Stimulated activated CD4-positive, alpha-beta T cell treated with anti-CD3 and anti-CD28 coated beads, Interleukin-15, amount 100 ng/mL, for 24 hours (primary cell): ENCODE data around the gene FKBP9.
"Not testable (repeated sequence)": the region's sequence is repeated elsewhere in the genome, so short reads cannot be mapped to it uniquely, and the experiment has no call there.

Source experiments
- DNase-seq: peaks from one replicate; pipeline ENCODE4 v3.0.0-alpha.2; 2020

FKBP9 gene, protein sequence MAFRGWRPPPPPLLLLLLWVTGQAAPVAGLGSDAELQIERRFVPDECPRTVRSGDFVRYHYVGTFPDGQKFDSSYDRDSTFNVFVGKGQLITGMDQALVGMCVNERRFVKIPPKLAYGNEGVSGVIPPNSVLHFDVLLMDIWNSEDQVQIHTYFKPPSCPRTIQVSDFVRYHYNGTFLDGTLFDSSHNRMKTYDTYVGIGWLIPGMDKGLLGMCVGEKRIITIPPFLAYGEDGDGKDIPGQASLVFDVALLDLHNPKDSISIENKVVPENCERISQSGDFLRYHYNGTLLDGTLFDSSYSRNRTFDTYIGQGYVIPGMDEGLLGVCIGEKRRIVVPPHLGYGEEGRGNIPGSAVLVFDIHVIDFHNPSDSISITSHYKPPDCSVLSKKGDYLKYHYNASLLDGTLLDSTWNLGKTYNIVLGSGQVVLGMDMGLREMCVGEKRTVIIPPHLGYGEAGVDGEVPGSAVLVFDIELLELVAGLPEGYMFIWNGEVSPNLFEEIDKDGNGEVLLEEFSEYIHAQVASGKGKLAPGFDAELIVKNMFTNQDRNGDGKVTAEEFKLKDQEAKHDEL

DNA sequence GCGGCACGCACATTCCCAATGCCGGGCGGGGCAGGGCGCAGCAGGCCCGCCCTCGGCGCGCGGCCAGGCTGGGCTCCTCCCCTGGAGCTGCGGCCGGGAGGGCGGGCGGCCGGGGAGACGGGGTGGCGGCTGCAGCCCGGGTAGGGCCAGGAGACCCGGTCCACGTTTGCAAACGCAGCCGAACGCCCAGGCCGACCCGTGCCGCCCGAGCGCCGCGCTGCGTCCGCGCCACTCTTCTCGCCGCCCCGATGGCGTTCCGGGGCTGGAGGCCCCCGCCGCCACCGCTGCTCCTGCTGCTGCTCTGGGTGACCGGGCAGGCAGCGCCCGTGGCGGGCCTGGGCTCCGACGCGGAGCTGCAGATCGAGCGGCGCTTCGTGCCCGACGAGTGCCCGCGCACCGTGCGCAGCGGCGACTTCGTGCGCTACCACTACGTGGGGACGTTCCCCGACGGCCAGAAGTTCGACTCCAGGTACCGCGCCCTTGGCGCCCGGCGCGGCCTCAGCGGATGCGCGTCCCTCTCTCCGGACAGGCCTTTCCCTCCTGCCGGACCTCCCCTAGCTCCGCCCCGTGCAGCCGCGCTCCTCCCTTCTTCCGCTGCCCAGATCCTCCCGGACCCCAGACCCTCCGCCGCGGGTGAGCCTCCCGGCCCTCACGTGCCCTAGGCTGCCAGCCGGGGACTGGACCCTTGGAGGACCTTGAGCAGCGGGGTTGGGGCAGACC lies at the start of gene FKBP9:
FKBP9 (plus strand) TSS at position 115 of the 720 bp plus-strand sequence; CDS start at position 249, 134 bp downstream.
- DNase-seq = peak; percentile 44

- DNase-seq = no peak
Measured at GRCh38 chr7:32910195-32910594, 47.0 kb upstream of the FKBP9 start.

- DNase-seq = no peak
Measured at GRCh38 chr7:32914184-32914583, 43.1 kb upstream of the FKBP9 start.

DNA sequence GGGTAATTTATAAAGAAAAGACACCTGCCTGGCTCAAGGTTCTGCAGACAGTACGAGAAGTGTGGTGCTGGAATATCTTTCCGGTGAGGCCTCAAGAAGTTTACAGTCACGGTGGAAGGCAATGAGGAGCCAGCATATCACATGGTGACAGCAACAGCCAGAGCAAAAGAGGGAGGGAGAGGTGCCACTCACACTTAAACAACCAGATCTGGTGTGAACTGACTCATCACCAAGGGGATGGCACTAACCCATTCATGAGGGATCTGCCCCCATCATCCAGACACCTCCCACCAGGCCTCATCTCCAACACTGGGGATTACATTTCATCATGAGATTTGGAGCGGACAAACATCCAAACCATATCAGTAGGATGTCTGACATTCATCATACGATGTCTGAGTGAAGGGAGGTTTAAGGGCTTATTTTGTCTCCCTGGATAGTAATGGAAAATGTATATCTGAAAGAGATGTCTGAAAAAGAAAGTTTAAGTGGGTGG lies 42.2 kb upstream of the FKBP9 start:
- DNase-seq = peak; percentile 12

GRCh38 chr7:32916006-32916405 lies 41.2 kb upstream of the FKBP9 start:
- no peak for DNase-seq

GRCh38 chr7:32916994-32917393 lies 40.2 kb upstream of the FKBP9 start:
- not testable (repeated sequence) for DNase-seq

- no peak for DNase-seq
Measured at GRCh38 chr7:32921896-32922295, 35.3 kb upstream of the FKBP9 start.

DNA sequence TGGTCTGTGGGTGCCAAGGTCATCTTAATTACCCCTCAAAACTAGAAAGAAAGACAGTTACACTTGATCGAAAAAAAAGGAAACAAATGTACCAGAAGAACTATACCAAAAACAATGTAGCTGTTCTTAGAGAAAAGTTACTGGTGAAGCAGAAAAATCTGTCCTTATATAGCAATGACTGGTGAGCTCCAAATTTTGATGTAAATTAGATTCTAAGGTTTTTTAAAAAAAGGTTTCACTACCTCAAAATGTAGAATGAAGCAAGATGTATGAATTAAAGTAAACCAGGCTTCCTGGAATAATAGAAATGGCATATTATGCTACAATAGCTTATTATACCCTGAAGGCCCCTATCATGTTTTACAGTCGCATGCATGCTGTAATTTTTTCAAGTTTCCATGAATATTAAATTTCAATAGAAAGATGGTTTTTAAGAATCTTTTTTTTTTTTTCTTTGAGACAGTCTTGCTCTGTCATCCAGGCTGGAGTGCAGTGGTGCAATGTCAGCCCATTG lies 28.4 kb upstream of the FKBP9 start:
- DNase-seq = no peak

- DNase-seq = no peak
Measured at GRCh38 chr7:32929430-32930143, 27.7 kb upstream of the FKBP9 start.

DNA sequence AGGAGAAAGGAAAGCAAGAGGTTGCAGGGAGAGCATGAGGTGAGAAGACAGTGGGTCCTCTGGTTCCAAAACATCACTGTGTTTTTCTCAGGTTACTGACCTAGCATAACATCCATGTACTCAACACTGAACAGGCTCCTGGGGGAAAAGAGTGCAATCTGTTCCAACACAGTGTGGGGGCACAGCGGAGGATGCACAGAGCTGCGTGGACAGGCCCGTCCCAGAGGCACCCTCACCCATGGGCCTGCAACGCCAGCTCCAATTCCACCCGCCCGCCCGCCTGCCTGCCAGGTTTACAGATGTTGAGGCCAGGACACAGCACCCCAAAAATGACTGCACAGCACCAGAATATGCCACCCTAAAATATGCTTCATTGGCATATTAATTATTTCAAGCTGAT lies 26.9 kb upstream of the FKBP9 start:
- DNase-seq = no peak

- DNase-seq = no peak
Measured at GRCh38 chr7:32935558-32935957, 21.7 kb upstream of the FKBP9 start.

DNA sequence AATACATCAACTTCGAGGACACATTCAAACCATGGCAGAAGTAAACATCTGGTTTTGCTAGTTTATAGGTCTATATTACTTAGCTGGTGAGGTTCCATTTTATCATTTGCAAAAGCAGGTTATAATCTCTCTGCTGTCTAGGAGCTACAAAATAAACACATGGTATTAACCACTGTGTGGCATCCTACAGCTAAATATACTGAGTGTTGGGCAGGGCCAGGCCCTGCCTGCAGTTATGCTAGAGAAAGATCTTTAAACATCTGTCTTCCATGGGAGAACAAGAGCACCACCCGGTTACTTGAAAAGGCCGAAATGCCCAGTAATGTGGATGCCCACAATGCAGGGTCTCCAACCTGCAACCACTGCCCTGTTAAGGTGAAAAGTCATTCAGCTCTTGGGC lies 20.6 kb upstream of the FKBP9 start:
- no peak for DNase-seq

DNA sequence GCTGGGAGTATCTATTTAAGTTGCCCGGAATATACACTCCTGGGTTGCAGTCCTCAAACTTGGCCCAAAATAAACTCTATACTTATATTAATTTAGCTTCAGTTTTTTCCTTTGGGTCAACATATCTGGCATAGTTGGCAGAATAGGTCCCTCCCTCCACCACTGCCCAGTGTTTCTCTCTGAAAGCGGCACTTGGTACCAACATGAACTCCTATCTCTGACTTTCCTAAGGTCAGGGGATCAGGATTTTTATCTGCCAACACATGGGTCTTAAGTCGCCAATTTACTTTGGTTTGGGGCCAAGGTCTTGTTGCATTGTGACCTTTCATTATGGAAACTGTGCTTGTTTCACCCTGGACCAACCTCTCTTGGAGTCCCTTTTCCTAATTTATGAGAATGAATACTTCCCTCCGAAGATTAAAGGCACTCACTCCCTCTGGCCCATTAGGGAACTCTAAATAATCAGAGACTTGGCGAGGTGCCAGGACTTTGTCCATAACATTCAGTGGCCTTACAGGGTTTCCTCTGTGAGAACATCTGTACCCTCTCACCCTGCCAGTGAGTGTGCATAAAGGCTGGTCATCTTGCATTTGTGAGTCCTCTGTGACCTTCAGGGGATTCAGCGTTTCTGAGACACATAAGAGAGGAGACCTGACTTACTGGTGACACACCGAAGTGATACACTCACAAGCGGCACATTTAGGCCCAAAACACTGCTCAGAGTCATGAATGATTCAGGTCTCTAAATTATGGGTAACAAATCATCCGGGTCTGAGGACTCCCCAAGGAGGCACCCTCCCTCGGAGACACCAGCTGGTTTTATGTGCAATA lies 19.7 kb upstream of the FKBP9 start:
- no peak for DNase-seq

GRCh38 chr7:32941181-32941580 lies 16.1 kb upstream of the FKBP9 start:
- no peak for DNase-seq

GRCh38 chr7:32941681-32942414 lies 15.4 kb upstream of the FKBP9 start:
- DNase-seq = no peak

DNA sequence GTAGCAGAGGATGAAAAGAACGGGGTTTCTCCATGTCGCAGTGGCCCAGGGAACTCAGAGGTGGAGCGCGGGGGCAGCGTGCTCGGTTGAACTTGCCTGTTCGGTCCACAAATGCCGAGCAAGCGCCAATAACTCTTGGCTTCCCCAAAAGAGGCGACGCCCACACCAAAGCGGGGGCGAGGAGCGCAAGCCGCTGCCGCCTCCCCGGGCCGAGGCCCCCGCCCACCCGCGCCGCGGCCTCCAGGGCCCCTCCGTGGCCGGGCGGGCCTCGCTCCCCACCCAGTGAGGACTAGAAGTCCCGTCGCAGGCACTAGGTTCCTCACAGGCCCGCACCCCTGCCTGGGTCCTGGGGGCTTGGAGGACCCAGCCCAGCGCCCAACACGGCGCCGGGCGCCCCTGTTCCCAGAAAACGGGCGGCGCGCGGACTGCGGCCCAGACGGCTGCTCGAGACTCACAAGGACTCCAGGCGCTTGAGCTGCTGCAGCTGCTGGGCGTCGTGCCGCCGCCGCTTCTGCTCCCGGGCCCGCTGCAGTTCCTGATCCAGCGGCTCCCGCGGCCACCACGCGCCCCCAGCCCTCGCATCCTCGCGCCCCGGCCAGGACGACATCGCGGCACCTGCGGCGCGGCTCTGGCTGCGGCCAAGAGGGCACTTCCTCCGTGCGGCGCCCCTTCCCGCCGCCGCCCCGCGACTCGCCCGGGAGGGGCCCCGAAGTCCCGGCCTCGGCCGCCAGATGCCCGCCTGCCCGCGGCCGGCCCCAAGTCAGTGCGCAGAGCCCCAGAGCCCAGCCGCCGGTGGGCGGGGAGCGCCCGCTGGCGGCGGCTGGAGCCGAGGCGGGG lies 14.6 kb upstream of the FKBP9 start:
- peak; percentile 82 for DNase-seq

GRCh38 chr7:32943252-32944030 lies 13.8 kb upstream of the FKBP9 start:
- no peak for DNase-seq

GRCh38 chr7:32947420-32947983 lies 9.7 kb upstream of the FKBP9 start:
- no peak for DNase-seq

- DNase-seq = no peak
Measured at GRCh38 chr7:32948202-32948601, 9.0 kb upstream of the FKBP9 start.
